MCF 10A (cell line): ENCODE results near the gene MIF4GD. TPM values are rescaled to one million over a fixed set of nuclear protein-coding genes. Genes with fewer than 3 reads are reported as not detected.

Source experiments
- BruUV-seq: library from RNA; stranded (reverse); fragments of 400-500 nt; replicated peaks from 2 replicates; lab custom pipeline; 2021; lab: Mats Ljungman, UMichigan
- CTCF ChIA-PET: fragments of 300-600 bp; sonication (Branson Sonifier 250); formaldehyde crosslinking; extraction: SDS; loops from one replicate; lab custom pipeline; 2021; ENCODE audit warnings: antibody characterized with exemption, inconsistent platforms; lab: Yijun Ruan, JAX
- POLR2A ChIA-PET: fragments of 300-600, 350-650 bp; sonication (Branson Sonifier 250); formaldehyde crosslinking; extraction: SDS; loops from one replicate; lab custom pipeline; 2020; ENCODE audit warnings: antibody characterized with exemption, inconsistent platforms; lab: Yijun Ruan, JAX
- DNase-seq: peaks from one replicate; pipeline ENCODE4 v3.0.0-alpha.2; 2018; ENCODE audit not compliant: unreplicated experiment
- H3K27ac Mint-ChIP-seq: one replicate; pipeline ENCODE4 v1.8.0; 2022; ENCODE audit warnings: mild to moderate bottlenecking, low read depth, mixed read lengths; ENCODE audit not compliant: unreplicated experiment
- H3K27me3 Mint-ChIP-seq: one replicate; pipeline ENCODE4 v1.8.0; 2022; ENCODE audit warnings: mixed read lengths; ENCODE audit not compliant: insufficient read depth, unreplicated experiment
- H3K36me3 Mint-ChIP-seq: one replicate; pipeline ENCODE4 v1.8.0; 2022; ENCODE audit warnings: mild to moderate bottlenecking, moderate library complexity, mixed read lengths; ENCODE audit not compliant: insufficient read depth, unreplicated experiment
- H3K4me1 Mint-ChIP-seq: one replicate; pipeline ENCODE4 v1.8.0; 2022; ENCODE audit warnings: mixed read lengths; ENCODE audit not compliant: insufficient read depth, unreplicated experiment
- H3K4me3 Mint-ChIP-seq: one replicate; pipeline ENCODE4 v1.8.0; 2022; ENCODE audit warnings: mild to moderate bottlenecking, moderate library complexity, mixed read lengths; ENCODE audit not compliant: unreplicated experiment
- H3K9me3 Mint-ChIP-seq: one replicate; pipeline ENCODE4 v1.8.0; 2022; ENCODE audit warnings: mixed read lengths; ENCODE audit not compliant: unreplicated experiment
- intact Hi-C: fragments of 100-400 bp; cut with micrococcal nuclease; formaldehyde crosslinking; loops from 2 replicates; pipeline ENCODE4 v1.14.1; 2022
- total RNA-seq: library from RNA; stranded (reverse); gene quantifications from 2 replicates; pipeline ENCODE4 v1.2.3, GENCODE V29; 2022
- TF ChIP-seq, protein P1 (sequence below): fragments of 200-600 bp; IDR thresholded peaks from one replicate; pipeline ENCODE4 v1.8.0; 2022; ENCODE audit warnings: antibody characterized with exemption, mild to moderate bottlenecking; ENCODE audit not compliant: unreplicated experiment

The MIF4GD gene
- total RNA-seq, 1 experiment from 2014 or later, result 23.3 TPM

DNA sequence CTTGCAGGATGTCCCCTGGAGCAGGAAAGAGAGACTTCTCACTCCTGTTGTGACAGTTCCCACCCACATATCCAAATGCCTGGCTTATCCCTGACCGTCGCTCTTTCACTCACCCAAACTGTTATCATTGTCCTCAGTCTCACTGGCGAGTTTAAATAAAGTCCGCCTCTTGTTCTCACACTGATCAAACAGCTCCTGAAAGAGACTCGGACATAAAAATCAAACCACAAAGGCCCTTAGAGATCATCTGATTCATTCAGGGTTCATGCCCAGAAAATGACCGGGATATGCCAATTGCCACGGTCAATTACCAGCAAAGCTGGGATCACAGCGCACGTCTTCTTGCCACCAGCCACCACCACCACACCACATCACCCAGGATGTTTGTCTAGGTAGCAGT is 29.5 kb downstream of the MIF4GD start:
- TF ChIP-seq, protein P1, sequence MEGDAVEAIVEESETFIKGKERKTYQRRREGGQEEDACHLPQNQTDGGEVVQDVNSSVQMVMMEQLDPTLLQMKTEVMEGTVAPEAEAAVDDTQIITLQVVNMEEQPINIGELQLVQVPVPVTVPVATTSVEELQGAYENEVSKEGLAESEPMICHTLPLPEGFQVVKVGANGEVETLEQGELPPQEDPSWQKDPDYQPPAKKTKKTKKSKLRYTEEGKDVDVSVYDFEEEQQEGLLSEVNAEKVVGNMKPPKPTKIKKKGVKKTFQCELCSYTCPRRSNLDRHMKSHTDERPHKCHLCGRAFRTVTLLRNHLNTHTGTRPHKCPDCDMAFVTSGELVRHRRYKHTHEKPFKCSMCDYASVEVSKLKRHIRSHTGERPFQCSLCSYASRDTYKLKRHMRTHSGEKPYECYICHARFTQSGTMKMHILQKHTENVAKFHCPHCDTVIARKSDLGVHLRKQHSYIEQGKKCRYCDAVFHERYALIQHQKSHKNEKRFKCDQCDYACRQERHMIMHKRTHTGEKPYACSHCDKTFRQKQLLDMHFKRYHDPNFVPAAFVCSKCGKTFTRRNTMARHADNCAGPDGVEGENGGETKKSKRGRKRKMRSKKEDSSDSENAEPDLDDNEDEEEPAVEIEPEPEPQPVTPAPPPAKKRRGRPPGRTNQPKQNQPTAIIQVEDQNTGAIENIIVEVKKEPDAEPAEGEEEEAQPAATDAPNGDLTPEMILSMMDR, result no peak
- no peaks in the 10 kb centered on the region for H3K9me3 Mint-ChIP-seq
- POLR2A ChIA-PET, result interaction anchor here (0.6 to 1.9 kb wide), 2 partner anchors 9 to 19 kb away, joined by 3 to 7 read pairs; no protein-coding TSS in a partner anchor
- H3K36me3 Mint-ChIP-seq, result peaks cover 50% of the 10 kb centered on the region
- no peaks in the 10 kb centered on the region for H3K27me3 Mint-ChIP-seq
- H3K27ac Mint-ChIP-seq, result no peak overlapping the region
- peaks cover 5% of the 10 kb centered on the region for H3K4me1 Mint-ChIP-seq
- no TSS peak for BruUV-seq
- DNase-seq, result no peak
- intact Hi-C loops, result no loop called here
- no peak overlapping the region for H3K4me3 Mint-ChIP-seq
- CTCF ChIA-PET, result interaction anchor here (1.0 to 1.5 kb wide), 4 partner anchors 8 to 171 kb away, joined by 3 to 6 read pairs (median 4); no protein-coding TSS in a partner anchor

DNA sequence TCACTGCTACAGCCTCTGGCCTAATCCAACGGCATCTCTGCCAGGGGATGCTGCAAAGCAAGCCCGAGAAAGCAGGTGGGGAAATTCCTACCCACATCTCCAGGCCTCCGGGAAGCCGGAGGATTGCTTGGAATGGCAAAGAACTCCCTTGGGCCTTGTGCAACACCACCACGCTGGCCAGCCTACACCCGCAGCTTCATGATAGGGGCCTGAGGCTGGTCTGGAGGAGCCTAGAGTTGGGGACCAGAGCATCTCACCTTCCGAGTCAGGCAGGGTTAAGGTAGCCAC is 29.9 kb downstream of the MIF4GD start:
- ChIA-PET CTCF (interaction anchor here (0.7 to 1.6 kb wide), 5 partner anchors 8 to 290 kb away, joined by 3 to 6 read pairs (median 3); partner anchors contain the start of gene MRPS7), POLR2A (interaction anchor here (0.7 to 1.9 kb wide), 3 partner anchors 9 to 258 kb away, joined by 3 to 7 read pairs (median 7); no protein-coding TSS in a partner anchor)
- TF ChIP-seq, protein P1, result no peak
- H3K9me3 Mint-ChIP-seq, result no peaks in the 10 kb centered on the region
- no peak overlapping the region for H3K4me3 Mint-ChIP-seq
- BruUV-seq, result no TSS peak
- H3K27ac Mint-ChIP-seq, result no peak overlapping the region
- DNase-seq, result no peak
- intact Hi-C loops, result no loop called here
- peaks cover 50% of the 10 kb centered on the region for H3K36me3 Mint-ChIP-seq
- peaks cover 5% of the 10 kb centered on the region for H3K4me1 Mint-ChIP-seq
- H3K27me3 Mint-ChIP-seq, result no peaks in the 10 kb centered on the region

DNA sequence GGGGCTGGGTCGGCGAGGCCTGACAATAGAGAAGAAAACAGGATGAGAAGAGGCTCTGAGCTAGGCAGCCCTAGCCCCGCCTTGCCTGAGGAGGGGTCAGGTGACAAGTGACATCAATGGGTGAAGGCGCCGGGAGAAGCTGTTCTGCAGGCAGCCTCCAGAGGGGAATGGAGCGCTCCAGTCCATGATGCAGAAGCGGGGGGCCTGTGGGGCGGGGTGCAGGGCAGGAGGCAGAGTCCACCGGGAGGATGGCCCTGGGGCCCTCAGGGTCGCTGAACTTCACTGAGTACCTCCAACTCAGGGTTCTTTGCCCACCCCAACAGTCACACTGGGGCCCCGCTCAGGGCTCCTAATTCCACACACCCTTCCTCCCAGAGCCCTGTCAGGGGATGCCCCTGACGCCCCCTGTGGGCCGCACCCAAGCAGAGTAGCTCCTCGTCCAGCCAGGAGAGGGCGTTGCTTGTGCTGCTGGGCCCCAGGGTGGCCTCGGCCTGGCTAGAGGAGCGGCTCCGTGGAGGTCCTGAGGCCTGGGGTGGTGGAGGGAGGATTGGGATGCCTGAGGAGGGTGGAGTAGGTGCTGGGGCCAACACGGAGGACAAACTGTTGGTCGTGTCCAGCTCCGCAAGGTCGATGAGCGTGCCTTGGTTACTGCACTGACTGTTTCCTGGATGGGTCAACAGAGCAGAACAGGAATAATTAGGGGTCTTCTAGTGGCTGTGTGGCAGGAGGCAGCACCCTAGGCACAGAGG is 30.5 kb downstream of the MIF4GD start:
- Mint-ChIP-seq H3K4me1 (peaks cover 5% of the 10 kb centered on the region), H3K9me3 (no peaks in the 10 kb centered on the region), H3K36me3 (peaks cover 53% of the 10 kb centered on the region), H3K27me3 (no peaks in the 10 kb centered on the region), H3K27ac (no peak overlapping the region), H3K4me3 (no peak overlapping the region)
- TF ChIP-seq, protein P1, result peak; percentile 41
- BruUV-seq, result no TSS peak
- DNase-seq, result peak; percentile 37
- CTCF ChIA-PET, result interaction anchor here (0.6 to 1.8 kb wide), 11 partner anchors 8 to 290 kb away, joined by 3 to 9 read pairs (median 4); partner anchors contain the start of gene MRPS7
- POLR2A ChIA-PET, result interaction anchor here (0.7 to 2.8 kb wide), 6 partner anchors 10 to 539 kb away, joined by 3 to 7 read pairs (median 6); partner anchors contain the start of genes GGA3, MRPS7 and NUP85
- intact Hi-C loops, result no loop called here

- no TSS peak for BruUV-seq
- Mint-ChIP-seq H3K36me3 (peaks cover 53% of the 10 kb centered on the region), H3K27ac (no peak overlapping the region)
Measured at GRCh38 chr17:75239778-75240393, 31.1 kb downstream of the MIF4GD start.

More at GRCh38 chr17:75239778-75240393, 31.1 kb downstream of the MIF4GD start:
- H3K9me3 Mint-ChIP-seq, result no peaks in the 10 kb centered on the region
- DNase-seq, result no peak
- peaks cover 5% of the 10 kb centered on the region for H3K4me1 Mint-ChIP-seq
- intact Hi-C loops, result no loop called here
- TF ChIP-seq, protein P1, result no peak
- ChIA-PET POLR2A (interaction anchor here (0.6 to 2.8 kb wide), 8 partner anchors 8 to 540 kb away, joined by 3 to 7 read pairs (median 6); partner anchors contain the start of genes GGA3, MIF4GD, MRPS7 and NUP85), CTCF (interaction anchor here (0.6 to 1.8 kb wide), 17 partner anchors 7 to 607 kb away, joined by 3 to 11 read pairs (median 5); partner anchors contain the start of genes MIF4GD and MRPS7)
- H3K27me3 Mint-ChIP-seq, result no peaks in the 10 kb centered on the region
- no peak overlapping the region for H3K4me3 Mint-ChIP-seq
